Stomach (tissue), 4 donors: ENCODE data around the gene AARS1.

ENCODE experiments used
- CTCF ChIP-seq, 7 experiments: fragments of 450-650 bp in 4 of 7; fragments of 200-600 bp in 3 of 7; sonication (generic) in 3 of 7; IDR thresholded peaks; one replicate each; pipeline ENCODE4 v1.5.1; 2016 to 2019; ENCODE audit warnings: antibody characterized with exemption in 7 of 7, control low read depth in 2 of 7, mild to moderate bottlenecking in 1 of 7
- EP300 ChIP-seq: sonication (generic); formaldehyde crosslinking; IDR thresholded peaks from one replicate; pipeline ENCODE4 v1.6.1; 2017; ENCODE audit warnings: antibody characterized with exemption
- POLR2A ChIP-seq, 4 donors: fragments of 450-650 bp; IDR thresholded peaks; one replicate each; pipeline ENCODE4 v1.6.1; 2016; ENCODE audit warnings: antibody characterized with exemption in 4 of 4, control low read depth in 2 of 4, mild to moderate bottlenecking in 1 of 4, moderate library complexity in 1 of 4
- POLR2AphosphoS5 ChIP-seq, 3 donors: sonication (generic); formaldehyde crosslinking; IDR thresholded peaks; one replicate each; pipeline ENCODE4 v1.6.1; 2016; ENCODE audit warnings: antibody characterized with exemption in 3 of 3

GRCh38 chr16:70304892-70305448, 15.7 kb upstream of the AARS1 start:
- TF ChIP-seq CTCF (IDR thresholded peaks at IDR 0.05) (no peak), EP300 (no peak), POLR2AphosphoS5 (IDR thresholded peaks at IDR 0.05) (no peak), POLR2A (IDR thresholded peaks at IDR 0.05) (no peak)
